IPS-NIHi11 (cell line): Measurements from ENCODE around the gene EYA3.

ENCODE experiments used
- DNase-seq: peaks from one replicate; pipeline ENCODE4 v3.0.0; 2012; ENCODE audit warnings: mixed read lengths, low spot score

The EYA3 gene

DNA sequence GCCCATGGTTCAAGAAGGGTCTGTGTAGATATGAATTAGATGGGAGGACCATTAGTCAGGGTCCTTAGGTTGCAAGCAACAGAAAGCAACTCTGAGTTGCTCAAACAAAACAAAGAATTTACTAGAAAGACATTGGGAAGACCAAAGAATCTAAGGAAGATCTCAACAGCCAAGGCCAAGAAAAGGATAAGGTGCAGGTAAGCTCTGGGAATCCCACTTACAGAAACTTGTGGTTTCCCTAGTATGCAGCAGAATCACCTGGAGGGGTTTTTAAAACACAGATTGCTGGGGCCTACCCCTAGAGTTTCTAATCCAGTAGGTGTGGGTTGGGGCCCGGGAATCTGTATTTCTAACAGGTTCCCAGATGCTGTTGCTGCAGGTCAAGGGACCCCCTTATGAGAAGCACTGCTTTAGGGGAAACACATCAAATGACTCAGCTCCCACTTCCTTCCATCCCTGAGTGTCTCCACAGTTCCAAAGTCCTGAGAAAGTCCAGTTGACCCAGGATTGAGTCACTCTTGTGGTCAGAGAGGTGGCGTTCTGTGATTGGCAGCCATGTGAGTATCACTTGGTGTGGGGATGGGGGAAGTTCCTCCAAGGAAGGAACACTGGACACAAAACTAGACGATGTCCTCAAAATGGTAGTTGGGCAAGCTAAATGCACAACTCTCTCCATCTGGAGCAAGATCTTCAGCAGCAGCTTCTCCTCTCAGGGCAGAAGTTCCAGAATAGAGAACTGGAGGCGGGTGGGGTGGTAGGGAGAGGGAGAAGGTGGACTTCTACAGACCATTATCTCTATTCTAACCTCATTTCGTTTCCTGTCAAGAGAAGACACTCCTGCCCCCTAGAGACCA is 24.2 kb upstream of the EYA3 start:
- DNase-seq: no peak

DNA sequence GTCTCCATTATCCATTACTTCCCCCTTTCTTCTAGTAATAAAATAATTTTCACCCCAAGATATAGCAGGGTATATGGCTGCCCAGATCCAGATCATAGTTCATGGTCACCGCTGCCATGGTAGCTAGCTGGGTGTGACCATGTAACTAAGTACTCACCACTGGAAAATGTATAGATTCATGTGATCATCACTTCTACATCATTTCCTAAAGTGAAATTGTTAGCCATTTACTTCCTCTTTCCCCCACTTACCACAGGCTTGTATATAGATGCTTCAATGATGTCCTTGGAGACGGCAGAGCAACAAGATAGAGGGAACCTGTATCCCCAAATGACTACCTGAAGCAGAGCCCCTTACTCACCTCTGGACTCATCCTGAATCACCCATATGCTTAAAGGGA is 22.7 kb upstream of the EYA3 start:
- DNase-seq: no peak

DNA sequence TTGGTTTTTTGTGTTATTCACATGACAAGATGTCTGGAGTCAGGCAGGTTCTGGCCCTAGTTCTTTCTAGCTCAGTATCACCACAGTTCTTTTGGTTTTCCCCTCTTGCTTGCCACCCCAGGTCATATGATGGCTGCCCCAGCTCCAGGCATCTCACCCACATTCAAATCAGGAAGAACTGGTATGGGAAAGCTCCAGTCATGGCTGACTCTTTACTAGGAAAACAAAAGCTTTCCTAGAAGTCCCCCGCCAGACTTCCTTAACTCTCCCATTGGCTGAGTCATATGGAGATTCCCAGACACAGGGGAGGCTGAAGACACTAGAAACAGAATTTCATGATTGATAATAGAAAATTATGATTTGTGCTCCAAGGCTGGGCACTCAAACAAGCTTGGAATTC is 22.1 kb upstream of the EYA3 start:
- no peak for DNase-seq

DNA sequence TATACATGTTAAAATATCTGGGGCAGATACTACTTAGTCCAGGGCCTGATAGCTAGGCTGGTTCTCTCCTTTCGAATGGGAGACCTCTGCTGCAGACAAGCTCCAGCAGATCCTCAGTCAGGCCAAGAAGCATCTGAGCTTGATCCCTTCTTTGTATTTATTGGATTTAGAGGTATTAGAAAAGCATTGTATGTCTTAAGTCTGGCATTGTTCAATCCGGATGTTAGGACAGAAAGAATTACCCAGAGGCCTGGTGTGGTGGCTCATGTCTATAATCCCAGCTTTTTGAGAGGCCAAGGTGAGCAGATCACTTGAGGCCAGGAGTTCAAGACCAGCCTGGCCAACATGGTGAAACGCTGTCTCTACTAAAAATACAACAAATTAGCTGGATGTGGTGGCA is 21.2 kb upstream of the EYA3 start:
- no peak for DNase-seq

DNA sequence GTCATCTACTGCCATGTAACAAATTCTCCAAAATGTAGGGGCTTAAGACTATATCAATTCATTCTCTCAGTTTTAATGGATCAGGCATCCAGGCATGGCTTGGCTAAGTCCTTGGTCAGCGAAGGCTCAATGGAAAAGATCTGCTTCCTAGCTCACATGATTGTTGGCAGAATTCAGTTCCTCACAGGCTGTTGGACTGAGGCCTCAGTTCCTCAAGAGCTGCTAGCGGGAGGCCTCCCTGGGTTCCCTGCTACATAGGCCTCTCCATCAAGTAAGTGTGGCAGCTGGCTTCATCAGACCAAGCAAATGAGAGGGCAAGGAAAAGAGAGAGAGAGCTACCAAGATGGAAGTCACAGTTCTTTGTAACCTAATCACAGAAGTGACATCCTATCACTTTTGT is 19.6 kb upstream of the EYA3 start:
- no peak for DNase-seq

DNA sequence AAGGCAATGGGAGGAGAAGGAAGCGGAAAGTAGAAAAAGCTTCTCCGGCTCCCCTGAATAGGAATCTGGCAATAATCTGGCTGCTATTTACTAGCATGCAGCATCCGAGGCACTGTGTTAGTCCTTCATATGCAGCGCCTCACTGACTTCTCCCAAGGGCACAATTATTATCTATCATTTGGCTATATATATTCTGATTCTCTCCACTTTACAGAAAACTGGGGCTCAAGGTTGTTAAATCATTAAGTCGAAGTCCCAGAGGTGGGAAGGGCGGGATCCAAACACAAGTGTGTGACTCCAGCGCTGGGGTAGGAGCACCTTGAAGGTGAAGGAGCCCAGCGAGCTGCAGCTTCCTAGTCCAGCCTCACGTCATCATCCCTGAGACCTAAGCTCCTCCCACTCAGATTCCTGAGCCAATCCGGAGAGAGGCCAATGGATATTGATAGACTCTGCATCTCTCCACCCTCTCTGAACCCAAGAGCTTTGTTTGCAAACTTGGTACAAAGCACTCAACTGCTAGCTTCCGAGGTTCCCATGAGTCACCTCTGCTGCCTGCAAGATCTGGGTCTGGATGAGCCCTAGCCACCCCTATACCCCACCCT is 16.6 kb upstream of the EYA3 start:
- peak; percentile 90 for DNase-seq

DNA sequence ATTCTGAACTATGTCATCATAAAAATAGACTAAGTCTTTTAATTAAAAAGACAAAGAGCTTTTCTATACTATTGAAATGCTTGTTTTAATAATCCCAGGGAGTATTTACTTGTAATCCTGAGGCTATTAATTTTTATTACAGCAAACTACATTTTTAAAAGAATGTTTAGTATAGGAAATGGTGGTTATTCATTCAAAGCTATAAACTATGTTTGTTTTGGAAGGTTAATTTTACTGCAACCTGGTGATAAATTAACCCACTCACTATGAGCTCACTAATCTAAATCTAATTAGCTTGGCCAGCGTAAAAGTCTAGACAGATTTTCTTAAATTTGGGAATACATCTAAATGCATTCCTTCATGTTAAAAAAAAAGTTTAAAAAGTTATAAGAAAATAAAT is 13.8 kb upstream of the EYA3 start:
- DNase-seq: no peak

DNA sequence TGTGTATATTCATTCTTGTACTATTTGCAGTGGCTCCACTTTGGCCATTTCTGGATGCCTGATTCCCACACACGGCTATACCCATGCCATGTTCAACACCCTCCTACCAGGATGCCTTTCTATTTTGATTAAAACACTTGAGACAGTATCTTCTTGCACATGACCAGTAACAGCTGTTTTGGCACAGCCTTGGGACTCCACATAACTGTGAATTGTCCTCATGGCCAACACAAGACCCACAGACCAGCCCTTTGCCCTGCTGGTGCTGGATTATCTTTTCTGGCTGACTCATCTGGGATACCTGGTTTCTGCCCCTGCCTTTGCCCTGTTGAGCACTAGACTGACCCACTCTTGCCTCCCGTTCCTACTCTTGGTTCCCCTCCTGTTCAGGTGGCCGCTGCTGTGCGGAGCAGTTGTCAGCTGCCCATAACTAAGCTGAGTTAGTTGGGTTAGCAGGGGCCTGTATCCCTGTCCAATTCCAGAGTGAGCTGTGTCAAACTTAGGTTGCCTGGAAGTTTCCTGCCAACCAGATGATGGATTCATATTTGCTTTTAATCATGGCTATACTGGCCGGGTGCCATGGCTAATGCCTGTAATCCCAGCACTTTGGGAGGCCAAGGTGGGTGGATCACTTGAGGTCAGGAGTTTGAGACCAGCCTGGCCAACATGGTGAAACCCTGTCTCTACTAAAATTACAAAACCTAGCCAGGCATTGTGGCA is 10.8 kb upstream of the EYA3 start:
- DNase-seq: no peak

DNA sequence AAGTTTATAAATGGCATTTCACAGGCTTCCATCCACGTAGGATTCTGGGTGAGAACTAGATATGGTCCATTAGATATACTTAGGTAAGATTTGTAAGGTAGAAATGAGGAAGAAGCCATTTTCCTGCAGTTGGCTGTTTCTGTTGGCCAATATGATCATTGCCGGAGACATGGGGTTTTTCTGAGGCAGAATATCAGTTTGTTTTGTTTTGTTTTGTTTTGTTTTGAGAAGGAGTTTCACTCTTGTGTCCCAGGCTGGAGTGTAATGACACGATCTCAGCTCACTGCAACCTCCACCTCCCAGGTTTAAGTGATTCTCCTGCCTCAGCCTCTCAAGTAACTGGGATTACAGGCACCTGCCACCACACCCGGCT is 8.7 kb upstream of the EYA3 start:
- DNase-seq: no peak

DNA sequence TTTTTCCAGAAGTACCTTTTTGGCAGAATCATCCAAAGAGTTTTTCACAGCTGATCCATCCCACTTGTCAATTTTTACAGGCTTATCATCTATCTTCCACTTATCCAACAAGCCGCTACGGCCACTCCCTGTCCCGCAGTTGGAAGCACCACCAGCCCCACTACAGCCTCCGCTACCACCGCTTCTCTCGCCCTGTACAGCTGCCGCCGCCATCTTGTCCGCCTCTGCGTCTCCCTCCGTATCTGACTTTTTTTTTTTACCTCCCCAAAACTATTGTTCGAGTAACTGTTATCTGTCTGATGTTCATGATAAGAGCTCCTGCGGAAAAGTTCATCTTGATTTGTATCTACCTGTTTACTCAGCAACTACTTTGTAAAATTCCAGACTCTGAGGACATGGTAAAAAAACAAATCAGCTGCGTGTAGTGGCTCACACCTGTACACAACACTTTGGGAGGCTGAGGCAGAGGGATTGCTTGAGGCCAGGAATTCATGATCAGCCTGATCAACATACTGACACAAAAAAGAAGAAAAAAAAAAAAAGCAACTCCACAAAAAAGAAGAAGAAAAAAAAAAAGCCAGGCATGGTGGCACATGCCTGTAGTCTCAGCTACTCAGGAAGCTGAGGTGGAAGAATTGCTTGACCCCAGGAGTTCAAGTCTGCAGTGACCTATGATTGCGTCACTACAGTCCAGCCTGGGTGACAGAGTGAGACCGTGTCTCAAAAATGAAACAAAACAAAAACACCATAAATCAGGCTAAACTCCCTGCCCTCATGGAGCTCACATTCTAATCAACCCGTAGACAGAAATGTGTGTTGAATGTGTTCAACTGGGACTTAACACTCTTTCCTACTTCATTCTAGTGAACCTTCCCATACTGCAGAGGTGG is 8.0 kb upstream of the EYA3 start:
- DNase-seq: no peak

DNA sequence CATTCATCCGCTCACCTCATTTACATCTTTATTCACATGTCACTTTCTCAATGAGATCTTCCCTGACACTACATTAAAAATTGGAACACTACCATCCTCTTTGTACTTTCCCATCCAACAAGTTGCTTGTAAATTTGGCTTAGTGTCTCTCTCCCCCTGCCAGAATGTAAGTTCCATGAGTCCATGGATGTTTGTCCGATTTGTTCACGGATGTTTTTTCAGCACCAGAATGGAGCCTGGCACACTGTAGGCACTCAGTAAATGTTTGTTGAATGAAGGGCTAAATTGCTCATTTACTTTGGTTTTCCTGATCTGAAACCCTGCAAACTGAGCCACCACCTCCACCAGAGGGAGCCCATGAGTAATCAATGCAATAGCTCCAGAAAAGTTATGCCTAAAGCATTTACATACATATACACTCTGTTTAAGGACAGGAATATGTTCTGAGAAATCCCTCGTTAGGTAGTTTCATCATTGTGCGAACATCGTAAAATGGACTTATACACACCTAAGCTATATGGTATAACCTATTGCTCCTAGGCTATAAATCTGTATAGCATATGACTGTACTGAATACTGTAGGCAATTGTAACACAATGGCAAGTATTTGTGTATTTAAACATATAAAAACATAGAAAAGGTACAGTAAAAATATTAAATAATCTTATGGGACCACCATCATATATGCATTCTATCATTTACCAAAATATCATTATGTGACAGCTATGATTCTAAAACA is 2.8 kb upstream of the EYA3 start:
- peak; percentile 44 for DNase-seq

DNA sequence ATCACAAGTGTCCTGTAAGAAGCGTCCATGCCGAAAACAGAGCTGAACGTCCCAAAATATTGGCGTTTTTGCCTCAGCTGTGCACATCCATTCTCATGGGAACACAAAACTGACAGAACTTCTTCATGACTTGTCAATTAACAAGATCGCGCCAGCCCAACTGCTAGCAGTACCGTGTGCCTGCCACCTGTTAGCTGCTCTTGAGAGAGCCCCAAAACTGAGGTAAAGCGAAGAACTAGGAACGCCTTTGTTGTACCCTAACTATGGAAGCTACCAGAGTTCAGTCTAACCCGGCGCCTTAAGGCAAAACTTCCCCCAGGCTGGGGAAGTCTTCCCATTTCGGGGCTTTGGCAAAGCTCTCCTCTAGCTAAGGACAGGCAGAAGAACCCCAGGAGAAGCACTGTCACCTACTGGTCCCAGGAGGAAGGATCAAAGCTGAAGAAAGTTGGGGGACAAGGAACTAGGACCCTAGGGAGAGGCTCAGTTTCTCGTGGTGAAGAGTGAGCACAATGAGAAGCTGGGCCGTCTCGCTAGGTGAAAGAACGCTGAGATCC is 719 bp downstream of the EYA3 start:
- DNase-seq: peak; percentile 13

DNA sequence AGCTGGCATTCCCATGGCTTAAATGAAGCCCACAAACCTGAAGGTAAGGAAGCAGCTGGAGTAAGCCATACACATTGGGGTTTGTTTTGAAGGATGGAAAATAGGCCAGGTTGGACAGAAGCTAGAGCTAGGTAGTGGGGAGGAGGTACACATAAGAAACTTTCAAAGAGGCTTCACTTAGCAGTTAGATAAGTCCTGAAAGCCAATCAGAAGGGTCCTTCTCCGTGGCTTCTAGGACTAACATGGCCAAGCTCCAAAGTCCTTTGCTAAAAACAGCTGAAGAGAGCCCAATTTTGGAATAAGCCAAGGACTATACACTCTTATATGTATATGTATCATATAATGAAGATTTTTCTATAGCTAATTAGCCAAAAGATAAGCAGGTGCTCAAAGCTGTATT is 1.8 kb downstream of the EYA3 start:
- no peak for DNase-seq

DNA sequence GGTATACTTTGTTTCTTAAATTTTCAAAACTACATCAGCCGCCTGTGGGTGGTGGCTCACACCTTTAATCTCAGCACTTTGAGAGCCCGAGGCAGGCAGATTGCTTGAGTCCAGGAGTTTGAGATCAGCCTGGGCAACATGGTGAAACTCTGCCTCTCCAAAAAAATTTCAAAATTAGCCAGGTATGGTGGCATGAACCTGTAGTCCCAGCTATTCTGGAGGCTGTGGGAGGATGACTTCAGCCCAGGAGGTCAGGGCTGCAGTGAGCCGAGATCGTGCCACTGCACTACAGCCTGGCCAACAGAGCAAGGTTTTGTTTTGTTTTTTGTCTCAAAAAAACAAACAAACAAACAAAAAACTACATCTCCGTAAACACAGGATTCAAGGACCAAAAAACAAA is 3.3 kb downstream of the EYA3 start:
- DNase-seq: no peak

DNA sequence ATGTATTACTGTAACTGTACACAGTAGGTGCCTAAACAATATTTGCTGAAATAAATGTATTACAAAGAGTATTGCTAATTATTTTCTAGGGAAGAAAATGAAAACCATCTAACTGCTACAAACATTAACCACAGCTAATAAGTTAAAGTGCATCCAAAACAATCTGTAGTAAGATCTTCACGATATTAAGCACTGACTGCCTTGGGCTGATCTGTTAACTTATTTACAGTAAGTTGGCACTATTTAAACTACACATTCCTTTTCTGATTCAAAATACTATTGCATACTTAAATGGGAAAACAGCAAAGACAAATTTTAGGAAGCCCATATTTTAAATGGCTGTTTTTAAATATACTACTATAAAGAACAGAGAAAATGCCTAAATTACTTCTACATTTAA is 4.5 kb downstream of the EYA3 start:
- DNase-seq: no peak

DNA sequence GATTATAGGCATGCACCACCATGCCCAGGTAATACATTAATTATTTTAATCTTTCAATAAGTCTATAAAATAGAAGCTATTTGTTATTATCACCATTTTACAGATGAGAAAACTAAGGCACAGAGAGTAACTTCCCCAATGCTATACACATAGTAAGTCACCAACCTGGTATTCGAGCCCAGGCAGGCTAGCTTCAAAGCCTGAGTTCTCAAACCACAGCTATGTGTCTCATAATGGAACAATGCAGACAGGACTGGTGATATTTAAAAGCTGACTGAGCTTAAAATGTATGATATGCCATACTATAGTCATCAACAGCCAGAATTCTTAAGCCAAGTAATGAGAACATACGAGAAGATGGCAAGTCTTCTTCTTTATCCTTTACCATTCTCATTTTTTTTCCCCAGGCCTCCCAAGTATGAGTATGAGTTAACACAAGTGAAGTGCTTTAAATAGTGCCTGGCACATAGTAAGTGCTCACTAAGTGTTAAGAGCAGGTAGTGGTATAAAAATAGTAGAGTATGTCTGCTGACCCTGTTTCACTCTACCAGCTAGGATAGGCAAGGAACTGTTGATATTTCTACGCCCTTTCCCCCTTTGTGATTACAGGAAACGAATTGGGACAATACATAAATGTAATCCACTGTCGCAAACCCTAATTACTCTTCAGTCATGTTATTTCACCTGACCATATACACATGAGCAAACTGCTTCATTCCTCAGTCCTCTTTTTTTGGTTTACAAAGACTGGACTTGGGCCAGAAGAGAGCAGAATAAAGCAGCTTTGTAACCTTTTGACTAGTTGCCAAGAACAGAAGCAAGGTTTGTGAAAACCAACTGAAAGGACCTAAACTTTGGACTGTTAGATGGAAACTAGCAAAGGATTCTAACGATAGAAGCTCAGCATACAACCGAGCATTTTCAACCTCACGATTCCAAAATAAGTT is 9.5 kb downstream of the EYA3 start:
- no peak for DNase-seq

DNA sequence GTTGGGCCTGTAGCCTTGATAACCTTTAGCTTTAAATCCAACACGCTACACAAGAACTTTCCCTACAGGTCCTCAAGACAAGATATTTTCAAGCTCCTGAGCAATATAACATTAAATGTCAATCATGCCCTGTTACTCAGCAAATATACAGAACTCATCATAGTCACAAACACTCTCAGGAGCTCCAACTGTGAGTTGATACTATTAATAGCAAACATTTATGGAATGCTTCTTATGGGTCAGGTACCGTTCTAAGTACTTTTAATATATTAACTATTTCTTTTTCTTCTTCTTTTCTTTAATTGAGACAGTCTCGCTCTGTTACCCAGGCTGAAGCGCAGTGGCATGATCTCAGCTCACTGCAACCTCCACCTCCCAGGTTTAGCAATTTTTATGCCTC is 10.1 kb downstream of the EYA3 start:
- no peak for DNase-seq

DNA sequence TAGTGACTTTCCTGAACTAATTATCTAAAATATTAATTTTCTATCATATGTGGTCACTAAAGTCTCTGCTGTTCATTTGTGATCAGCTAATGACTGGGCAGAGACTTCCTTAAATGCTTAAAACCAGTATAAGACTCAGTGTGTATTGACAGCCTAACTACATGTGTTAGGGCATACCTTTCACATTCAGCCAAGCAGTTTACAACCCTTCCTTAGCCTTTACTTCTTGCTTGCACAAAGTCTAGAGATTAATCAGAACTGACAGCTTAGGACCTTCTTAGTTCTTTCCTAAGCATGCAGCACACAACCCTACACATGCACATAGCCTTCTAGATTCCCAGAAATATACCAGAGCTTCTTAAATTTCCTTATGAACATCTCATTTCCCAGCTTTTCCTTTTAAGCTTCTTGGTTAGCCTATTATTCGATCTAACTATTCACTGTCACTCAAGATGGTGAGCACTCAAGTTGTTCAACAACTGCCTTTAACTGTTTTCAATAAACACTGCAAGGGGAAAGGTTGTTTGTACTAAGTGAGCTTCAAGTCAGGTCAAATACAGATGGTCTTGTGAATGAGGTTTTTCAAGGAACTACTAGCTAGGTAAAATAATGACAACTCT is 13.4 kb downstream of the EYA3 start:
- DNase-seq: no peak

DNA sequence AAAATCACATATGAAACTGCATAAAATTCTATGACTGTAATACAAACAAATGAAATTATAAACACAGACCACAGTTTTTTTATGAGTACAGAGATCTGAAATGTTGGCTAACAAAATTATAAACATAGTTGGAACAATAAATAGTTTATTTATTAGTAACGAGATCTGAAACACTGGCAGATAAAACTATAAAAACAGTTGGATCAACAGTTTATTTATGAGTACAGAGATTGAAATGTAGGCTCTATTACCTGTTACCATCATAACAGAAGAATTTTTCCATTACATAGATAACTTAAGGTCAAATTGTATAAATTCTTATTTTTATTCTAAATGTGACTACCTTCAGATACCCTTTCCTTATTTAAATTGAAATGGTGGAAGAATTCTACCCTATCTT is 14.5 kb downstream of the EYA3 start:
- DNase-seq: no peak

DNA sequence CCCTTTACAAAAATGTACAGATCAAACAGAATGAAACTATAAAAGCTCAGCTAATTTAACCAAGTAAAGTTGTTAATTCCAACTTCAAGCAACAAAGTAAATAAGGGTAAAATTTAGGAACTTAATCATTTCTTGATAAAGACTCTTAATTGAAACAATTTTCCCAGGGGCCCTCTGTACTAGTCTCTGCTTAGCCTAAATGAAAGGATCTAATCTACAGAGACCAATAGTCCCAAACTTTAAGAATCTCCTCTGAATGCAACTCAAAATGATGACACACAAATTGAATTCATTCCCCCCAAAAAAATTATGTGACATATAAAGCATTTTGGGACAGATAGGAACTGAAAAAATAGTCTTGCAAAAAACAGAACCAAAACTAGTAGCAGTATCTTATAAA is 16.6 kb downstream of the EYA3 start:
- DNase-seq: no peak
